HG03196 (cell line): Measurements from ENCODE around the gene TRIM26.

Experiments used
- ATAC-seq: cut with Tn5 transposase; IDR thresholded peaks from one replicate; pipeline ENCODE4 v1.9.1; 2021; ENCODE audit not compliant: unreplicated experiment

The TRIM26 gene

GRCh38 chr6:30211899-30212298 lies 1.3 kb downstream of the TRIM26 start:
- ATAC-seq, result no peak

- ATAC-seq, result no peak
Observed at GRCh38 chr6:30211306-30211705, 1.9 kb downstream of the TRIM26 start.

- ATAC-seq, result no peak
Observed at GRCh38 chr6:30207619-30208295, 5.4 kb downstream of the TRIM26 start.

GRCh38 chr6:30206799-30207618 lies 6.2 kb downstream of the TRIM26 start:
- ATAC-seq, result no peak

GRCh38 chr6:30206152-30206551 lies 7.1 kb downstream of the TRIM26 start:
- ATAC-seq, result no peak

- no peak for ATAC-seq
Observed at GRCh38 chr6:30204116-30204515, 9.1 kb downstream of the TRIM26 start.

- no peak for ATAC-seq
Observed at GRCh38 chr6:30202366-30202765, 10.8 kb downstream of the TRIM26 start.

GRCh38 chr6:30200551-30201281 lies 12.5 kb downstream of the TRIM26 start:
- ATAC-seq, result no peak

GRCh38 chr6:30198166-30199084 lies 14.8 kb downstream of the TRIM26 start:
- no peak for ATAC-seq

- ATAC-seq, result no peak
Observed at GRCh38 chr6:30196376-30196775, 16.8 kb downstream of the TRIM26 start.

GRCh38 chr6:30195951-30196350 lies 17.3 kb downstream of the TRIM26 start:
- ATAC-seq, result no peak

GRCh38 chr6:30194797-30195690 lies 18.2 kb downstream of the TRIM26 start:
- no peak for ATAC-seq

- no peak for ATAC-seq
Observed at GRCh38 chr6:30192076-30192475, 21.1 kb downstream of the TRIM26 start.

GRCh38 chr6:30188541-30188940 lies 24.7 kb downstream of the TRIM26 start:
- ATAC-seq, result no peak

- no peak for ATAC-seq
Observed at GRCh38 chr6:30185846-30186484, 27.2 kb downstream of the TRIM26 start.

GRCh38 chr6:30184417-30185031 lies 28.7 kb downstream of the TRIM26 start:
- no peak for ATAC-seq

- ATAC-seq, result no peak
Observed at GRCh38 chr6:30180145-30180544, 33.1 kb downstream of the TRIM26 start.

- no peak for ATAC-seq
Observed at GRCh38 chr6:30178837-30179236, 34.4 kb downstream of the TRIM26 start.

GRCh38 chr6:30175765-30176164 lies 37.4 kb downstream of the TRIM26 start:
- ATAC-seq, result no peak
